HL-60 (cell line): ENCODE data around the gene GIMAP2.
A peak's percentile ranks its signal among the peaks of the same experiment; 100 is the strongest.

Experiments used
- DNase-seq, 2 experiments: peaks; one replicate each; pipeline ENCODE4 v3.0.0-alpha.2; 2010 to 2020; ENCODE audit warnings: low read depth in 1 of 2, low spot score in 1 of 2
- H3K27ac ChIP-seq: fragments of 250-450 bp; sonication (Bioruptor Pico); replicated peaks from 2 replicates; pipeline ENCODE4 v1.5.1; 2020; ENCODE audit warnings: mild to moderate bottlenecking, moderate library complexity
- H3K27me3 ChIP-seq: fragments of 250-450 bp; sonication (Bioruptor Pico); 2 replicates; pipeline ENCODE4 v1.5.1; 2021; ENCODE audit warnings: mild to moderate bottlenecking, moderate library complexity; ENCODE audit not compliant: insufficient read depth, poor library complexity, severe bottlenecking
- H3K4me3 ChIP-seq: replicated peaks from 2 replicates; pipeline ENCODE4 v1.5.1; 2011; ENCODE audit warnings: mild to moderate bottlenecking, control low read depth, low read length; ENCODE audit not compliant: insufficient read depth
- GABPA ChIP-seq: IDR thresholded peaks from 2 replicates; pipeline ENCODE4 v1.6.1; 2012; ENCODE audit warnings: low read depth
- POLR2AphosphoS5 ChIP-seq: IDR thresholded peaks from 2 replicates; pipeline ENCODE4 v1.6.1; 2012; ENCODE audit warnings: low read depth
- SPI1 ChIP-seq: IDR thresholded peaks from 2 replicates; pipeline ENCODE4 v1.6.1; 2012; ENCODE audit warnings: low read depth, mild to moderate bottlenecking, borderline replicate concordance
- TF ChIP-seq, protein P1 (sequence below): IDR thresholded peaks from 2 replicates; pipeline ENCODE4 v1.6.1; 2012; ENCODE audit warnings: low read depth; ENCODE audit not compliant: insufficient replicate concordance
- TF ChIP-seq, protein P2 (sequence below): IDR thresholded peaks from one replicate; pipeline ENCODE4 v1.5.1; 2011; ENCODE audit warnings: low read length, control low read depth, inconsistent platforms; ENCODE audit not compliant: insufficient read depth

GIMAP2 gene

DNA sequence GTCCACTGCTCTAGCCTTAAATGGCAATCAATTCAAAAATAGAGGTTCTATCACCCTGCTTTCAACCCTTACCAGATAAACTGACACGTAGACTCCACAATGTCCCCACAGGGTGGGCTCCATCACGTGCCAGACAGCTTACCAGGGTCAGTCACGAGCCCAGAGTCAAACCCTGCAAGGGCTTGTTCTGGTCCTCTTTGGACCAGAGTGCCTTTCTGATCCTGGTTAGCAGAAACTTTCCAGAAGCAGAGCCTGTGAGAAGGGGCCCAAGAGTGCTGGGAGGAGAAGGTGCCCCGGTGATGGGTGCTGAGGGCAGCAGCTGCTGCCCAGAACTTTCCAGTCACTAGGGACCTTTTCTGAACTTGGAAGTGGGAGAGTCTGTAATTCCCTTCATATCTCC lies 51.4 kb downstream of the GIMAP2 start:
- DNase-seq, result no peak
- Histone ChIP-seq H3K27ac (no peak overlapping the region), H3K4me3 (no peak overlapping the region), H3K27me3 (no peaks in the 10 kb centered on the region)
- TF ChIP-seq, protein P1, sequence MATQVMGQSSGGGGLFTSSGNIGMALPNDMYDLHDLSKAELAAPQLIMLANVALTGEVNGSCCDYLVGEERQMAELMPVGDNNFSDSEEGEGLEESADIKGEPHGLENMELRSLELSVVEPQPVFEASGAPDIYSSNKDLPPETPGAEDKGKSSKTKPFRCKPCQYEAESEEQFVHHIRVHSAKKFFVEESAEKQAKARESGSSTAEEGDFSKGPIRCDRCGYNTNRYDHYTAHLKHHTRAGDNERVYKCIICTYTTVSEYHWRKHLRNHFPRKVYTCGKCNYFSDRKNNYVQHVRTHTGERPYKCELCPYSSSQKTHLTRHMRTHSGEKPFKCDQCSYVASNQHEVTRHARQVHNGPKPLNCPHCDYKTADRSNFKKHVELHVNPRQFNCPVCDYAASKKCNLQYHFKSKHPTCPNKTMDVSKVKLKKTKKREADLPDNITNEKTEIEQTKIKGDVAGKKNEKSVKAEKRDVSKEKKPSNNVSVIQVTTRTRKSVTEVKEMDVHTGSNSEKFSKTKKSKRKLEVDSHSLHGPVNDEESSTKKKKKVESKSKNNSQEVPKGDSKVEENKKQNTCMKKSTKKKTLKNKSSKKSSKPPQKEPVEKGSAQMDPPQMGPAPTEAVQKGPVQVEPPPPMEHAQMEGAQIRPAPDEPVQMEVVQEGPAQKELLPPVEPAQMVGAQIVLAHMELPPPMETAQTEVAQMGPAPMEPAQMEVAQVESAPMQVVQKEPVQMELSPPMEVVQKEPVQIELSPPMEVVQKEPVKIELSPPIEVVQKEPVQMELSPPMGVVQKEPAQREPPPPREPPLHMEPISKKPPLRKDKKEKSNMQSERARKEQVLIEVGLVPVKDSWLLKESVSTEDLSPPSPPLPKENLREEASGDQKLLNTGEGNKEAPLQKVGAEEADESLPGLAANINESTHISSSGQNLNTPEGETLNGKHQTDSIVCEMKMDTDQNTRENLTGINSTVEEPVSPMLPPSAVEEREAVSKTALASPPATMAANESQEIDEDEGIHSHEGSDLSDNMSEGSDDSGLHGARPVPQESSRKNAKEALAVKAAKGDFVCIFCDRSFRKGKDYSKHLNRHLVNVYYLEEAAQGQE, result no peak
- TF ChIP-seq GABPA (no peak), SPI1 (no peak), POLR2AphosphoS5 (no peak)
- TF ChIP-seq, protein P2, sequence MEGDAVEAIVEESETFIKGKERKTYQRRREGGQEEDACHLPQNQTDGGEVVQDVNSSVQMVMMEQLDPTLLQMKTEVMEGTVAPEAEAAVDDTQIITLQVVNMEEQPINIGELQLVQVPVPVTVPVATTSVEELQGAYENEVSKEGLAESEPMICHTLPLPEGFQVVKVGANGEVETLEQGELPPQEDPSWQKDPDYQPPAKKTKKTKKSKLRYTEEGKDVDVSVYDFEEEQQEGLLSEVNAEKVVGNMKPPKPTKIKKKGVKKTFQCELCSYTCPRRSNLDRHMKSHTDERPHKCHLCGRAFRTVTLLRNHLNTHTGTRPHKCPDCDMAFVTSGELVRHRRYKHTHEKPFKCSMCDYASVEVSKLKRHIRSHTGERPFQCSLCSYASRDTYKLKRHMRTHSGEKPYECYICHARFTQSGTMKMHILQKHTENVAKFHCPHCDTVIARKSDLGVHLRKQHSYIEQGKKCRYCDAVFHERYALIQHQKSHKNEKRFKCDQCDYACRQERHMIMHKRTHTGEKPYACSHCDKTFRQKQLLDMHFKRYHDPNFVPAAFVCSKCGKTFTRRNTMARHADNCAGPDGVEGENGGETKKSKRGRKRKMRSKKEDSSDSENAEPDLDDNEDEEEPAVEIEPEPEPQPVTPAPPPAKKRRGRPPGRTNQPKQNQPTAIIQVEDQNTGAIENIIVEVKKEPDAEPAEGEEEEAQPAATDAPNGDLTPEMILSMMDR, result no peak

DNA sequence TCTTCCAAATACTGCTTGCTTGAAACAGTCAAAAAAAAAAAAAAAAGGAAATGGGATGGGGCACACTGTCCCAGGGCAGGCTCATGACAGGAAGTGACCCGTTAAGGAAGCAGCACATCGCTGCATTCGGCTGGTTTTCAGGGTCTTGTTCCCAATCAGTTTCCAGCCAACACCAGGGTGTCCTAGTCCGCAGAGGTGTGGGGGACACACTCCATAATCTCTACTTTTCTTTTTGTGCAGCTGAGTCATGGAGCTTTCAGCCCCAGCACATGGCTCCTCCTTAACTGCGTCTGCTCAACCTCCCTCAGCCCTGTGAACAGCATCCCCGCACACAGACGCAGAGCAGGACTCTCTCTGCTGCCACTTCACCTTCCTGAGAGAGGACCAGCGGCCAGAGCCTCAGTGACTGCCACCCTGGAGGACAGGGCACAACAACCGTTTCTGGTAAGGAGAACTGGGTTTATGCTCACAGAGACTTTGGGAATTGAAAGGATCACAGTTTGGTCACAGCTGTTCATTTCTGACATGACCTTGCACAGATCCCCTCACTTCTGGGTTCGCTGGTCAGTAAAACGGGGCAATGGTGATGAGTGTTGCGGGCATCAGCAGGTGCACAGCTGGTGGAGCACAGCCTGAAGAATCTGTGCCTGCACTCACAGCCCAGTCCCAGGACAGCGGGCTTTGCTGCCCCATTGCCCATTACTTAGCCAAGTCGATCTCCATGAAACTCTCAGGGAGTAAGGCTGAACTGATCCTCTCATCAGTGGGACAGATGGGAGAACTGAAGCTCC lies 52.0 kb downstream of the GIMAP2 start, which contains the start of gene GIMAP5:
Gene GIMAP5, plus strand, starts transcription at position 154 of the 791 bp plus-strand sequence. CDS start 3,467 bp downstream, outside the sequence.
- DNase-seq, result peak in 1 of 2 experiments; percentile 16
- peak; percentile 83 for TF ChIP-seq SPI1
- TF ChIP-seq POLR2AphosphoS5, result peak; percentile 35; the same call in 1 of the 2 replicates
- TF ChIP-seq, protein P2, result no peak
- TF ChIP-seq GABPA, result peak; percentile 57; the same call in 1 of the 2 replicates
- TF ChIP-seq, protein P1, result no peak
- H3K27me3 ChIP-seq, result no peaks in the 10 kb centered on the region
- peak within 1 kb of the TSS; percentile 41 for H3K4me3 ChIP-seq
- H3K27ac ChIP-seq, result no peak within 1 kb of the TSS; the same call in 1 of the 2 replicates

DNA sequence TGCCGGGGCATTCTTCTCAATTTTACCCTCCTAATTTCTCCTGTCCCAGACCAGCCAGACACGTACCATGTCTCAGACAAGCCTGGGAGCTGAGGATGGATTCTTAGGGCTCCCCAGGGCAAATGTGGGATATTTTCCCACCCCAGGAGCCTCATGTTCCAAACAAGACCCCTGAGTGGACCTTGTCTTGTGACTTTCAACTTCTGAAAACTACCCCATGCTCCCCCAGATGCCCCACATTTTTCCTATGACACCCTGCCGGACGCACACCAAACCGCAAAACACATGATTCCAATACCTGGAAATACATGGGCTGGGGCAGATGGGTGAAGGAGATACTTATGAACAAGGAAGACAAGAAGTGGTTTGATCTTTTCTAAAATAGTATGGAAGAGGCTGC lies 52.6 kb downstream of the GIMAP2 start:
- H3K27ac ChIP-seq, result no peak overlapping the region
- H3K27me3 ChIP-seq, result no peaks in the 10 kb centered on the region
- TF ChIP-seq SPI1 (no peak), POLR2AphosphoS5 (no peak), GABPA (no peak)
- TF ChIP-seq, protein P1, result no peak
- TF ChIP-seq, protein P2, result no peak
- peak overlapping the region; percentile 41; the same call in 1 of the 2 replicates for H3K4me3 ChIP-seq
- no peak for DNase-seq
